Cerebellar cortex (tissue), 1 donor: ENCODE measurements around the gene CABP5.

Experiments used
- DNase-seq: peaks from one replicate; pipeline ENCODE4 v3.0.0-alpha.2; 2015; ENCODE audit warnings: low spot score

Gene CABP5

GRCh38 chr19:48030073-48030472, 13.8 kb downstream of the CABP5 start:
- DNase-seq: no peak

GRCh38 chr19:48029431-48029830, 14.4 kb downstream of the CABP5 start:
- DNase-seq: no peak

- DNase-seq: no peak
Observed at GRCh38 chr19:48025480-48025879, 18.4 kb downstream of the CABP5 start.

GRCh38 chr19:48023518-48023917, 20.4 kb downstream of the CABP5 start:
- DNase-seq: no peak

- no peak for DNase-seq
Observed at GRCh38 chr19:48023011-48023410, 20.9 kb downstream of the CABP5 start.

- DNase-seq: no peak
Observed at GRCh38 chr19:48020686-48021085, 23.2 kb downstream of the CABP5 start.

- no peak for DNase-seq
Observed at GRCh38 chr19:48010932-48011758, 32.7 kb downstream of the CABP5 start.

GRCh38 chr19:48006762-48007161, 37.1 kb downstream of the CABP5 start:
- no peak for DNase-seq

- DNase-seq: no peak
Observed at GRCh38 chr19:48004236-48004635, 39.6 kb downstream of the CABP5 start.

GRCh38 chr19:48000846-48001245, 43.0 kb downstream of the CABP5 start:
- DNase-seq: no peak

GRCh38 chr19:47998800-47999199, 45.1 kb downstream of the CABP5 start:
- DNase-seq: no peak

GRCh38 chr19:47996230-47996727, 47.6 kb downstream of the CABP5 start:
- no peak for DNase-seq

GRCh38 chr19:47994209-47994802, 49.6 kb downstream of the CABP5 start, which contains the start of gene ELSPBP1:
ELSPBP1 (plus strand) TSS chr19:47994632; CDS start chr19:48008668, 14,036 bp downstream.
- DNase-seq: no peak

GRCh38 chr19:47992070-47992469, 51.8 kb downstream of the CABP5 start, which contains the start of gene BSPH1:
BSPH1 (minus strand) TSS chr19:47992170; CDS start chr19:47992081, 89 bp downstream.
- no peak for DNase-seq

- DNase-seq: no peak
Observed at GRCh38 chr19:47991191-47991808, 52.6 kb downstream of the CABP5 start.
